ENCODE data around the gene CCM2. TPM values are rescaled to one million over a fixed set of nuclear protein-coding genes. Genes with fewer than 3 reads are reported as not detected.

The CCM2 gene
- total and polyA plus RNA-seq, 2 experiments from 2014 or later = 24.9 to 40.1 TPM

GRCh38 chr7:44989132-44989531 lies 10.9 kb upstream of the CCM2 start:
- peaks cover 33% of the 10 kb centered on the region for H3K4me1 Mint-ChIP-seq
- H3K27ac ChIP-seq (ENCODE audit: low read depth) = no peak overlapping the region
- H4K20me1 ChIP-seq (replicated peaks; ENCODE audit: insufficient read depth) = peaks cover 9% of the 10 kb centered on the region
- 0 out of 2 replicates have a peak overlapping the region, but pooled peaks have one; percentile 0 for H3K27ac Mint-ChIP-seq
- H3K4me1 ChIP-seq (ENCODE audit: insufficient read depth) = peaks cover 14% of the 10 kb centered on the region
- peaks cover 23% of the 10 kb centered on the region for H3K79me2 ChIP-seq (replicated peaks; ENCODE audit: insufficient read depth)
- no peak for TF ChIP-seq NANOG (IDR thresholded peaks at IDR 0.05; ENCODE audit: borderline replicate concordance)
- no peak for TF ChIP-seq POLR2AphosphoS5 (IDR thresholded peaks at IDR 0.05; ENCODE audit: low read depth)
- no peak for TF ChIP-seq JUNB (IDR thresholded peaks at IDR 0.05; ENCODE audit: unreplicated experiment)
- TF ChIP-seq, protein P1, sequence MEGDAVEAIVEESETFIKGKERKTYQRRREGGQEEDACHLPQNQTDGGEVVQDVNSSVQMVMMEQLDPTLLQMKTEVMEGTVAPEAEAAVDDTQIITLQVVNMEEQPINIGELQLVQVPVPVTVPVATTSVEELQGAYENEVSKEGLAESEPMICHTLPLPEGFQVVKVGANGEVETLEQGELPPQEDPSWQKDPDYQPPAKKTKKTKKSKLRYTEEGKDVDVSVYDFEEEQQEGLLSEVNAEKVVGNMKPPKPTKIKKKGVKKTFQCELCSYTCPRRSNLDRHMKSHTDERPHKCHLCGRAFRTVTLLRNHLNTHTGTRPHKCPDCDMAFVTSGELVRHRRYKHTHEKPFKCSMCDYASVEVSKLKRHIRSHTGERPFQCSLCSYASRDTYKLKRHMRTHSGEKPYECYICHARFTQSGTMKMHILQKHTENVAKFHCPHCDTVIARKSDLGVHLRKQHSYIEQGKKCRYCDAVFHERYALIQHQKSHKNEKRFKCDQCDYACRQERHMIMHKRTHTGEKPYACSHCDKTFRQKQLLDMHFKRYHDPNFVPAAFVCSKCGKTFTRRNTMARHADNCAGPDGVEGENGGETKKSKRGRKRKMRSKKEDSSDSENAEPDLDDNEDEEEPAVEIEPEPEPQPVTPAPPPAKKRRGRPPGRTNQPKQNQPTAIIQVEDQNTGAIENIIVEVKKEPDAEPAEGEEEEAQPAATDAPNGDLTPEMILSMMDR (conservative IDR thresholded peaks at IDR 0.05; ENCODE audit: low read depth in 2 of 2) = no peak
- TF ChIP-seq, protein P2, sequence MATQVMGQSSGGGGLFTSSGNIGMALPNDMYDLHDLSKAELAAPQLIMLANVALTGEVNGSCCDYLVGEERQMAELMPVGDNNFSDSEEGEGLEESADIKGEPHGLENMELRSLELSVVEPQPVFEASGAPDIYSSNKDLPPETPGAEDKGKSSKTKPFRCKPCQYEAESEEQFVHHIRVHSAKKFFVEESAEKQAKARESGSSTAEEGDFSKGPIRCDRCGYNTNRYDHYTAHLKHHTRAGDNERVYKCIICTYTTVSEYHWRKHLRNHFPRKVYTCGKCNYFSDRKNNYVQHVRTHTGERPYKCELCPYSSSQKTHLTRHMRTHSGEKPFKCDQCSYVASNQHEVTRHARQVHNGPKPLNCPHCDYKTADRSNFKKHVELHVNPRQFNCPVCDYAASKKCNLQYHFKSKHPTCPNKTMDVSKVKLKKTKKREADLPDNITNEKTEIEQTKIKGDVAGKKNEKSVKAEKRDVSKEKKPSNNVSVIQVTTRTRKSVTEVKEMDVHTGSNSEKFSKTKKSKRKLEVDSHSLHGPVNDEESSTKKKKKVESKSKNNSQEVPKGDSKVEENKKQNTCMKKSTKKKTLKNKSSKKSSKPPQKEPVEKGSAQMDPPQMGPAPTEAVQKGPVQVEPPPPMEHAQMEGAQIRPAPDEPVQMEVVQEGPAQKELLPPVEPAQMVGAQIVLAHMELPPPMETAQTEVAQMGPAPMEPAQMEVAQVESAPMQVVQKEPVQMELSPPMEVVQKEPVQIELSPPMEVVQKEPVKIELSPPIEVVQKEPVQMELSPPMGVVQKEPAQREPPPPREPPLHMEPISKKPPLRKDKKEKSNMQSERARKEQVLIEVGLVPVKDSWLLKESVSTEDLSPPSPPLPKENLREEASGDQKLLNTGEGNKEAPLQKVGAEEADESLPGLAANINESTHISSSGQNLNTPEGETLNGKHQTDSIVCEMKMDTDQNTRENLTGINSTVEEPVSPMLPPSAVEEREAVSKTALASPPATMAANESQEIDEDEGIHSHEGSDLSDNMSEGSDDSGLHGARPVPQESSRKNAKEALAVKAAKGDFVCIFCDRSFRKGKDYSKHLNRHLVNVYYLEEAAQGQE (IDR thresholded peaks at IDR 0.05; ENCODE audit: unreplicated experiment) = no peak
- TF ChIP-seq EZH2 (IDR thresholded peaks at IDR 0.05; ENCODE audit: low read depth, unreplicated experiment) = no peak
- TF ChIP-seq ZNF331 (CRISPR knock-in tag; IDR thresholded peaks at IDR 0.05; ENCODE audit: low read depth) = no peak
- no peak for TF ChIP-seq STAT1 (IDR thresholded peaks at IDR 0.05; ENCODE audit: unreplicated experiment)
- TF ChIP-seq ZNF114 (CRISPR knock-in tag; IDR thresholded peaks at IDR 0.05) = no peak
- TF ChIP-seq EZH2phosphoT487 (IDR thresholded peaks at IDR 0.05; ENCODE audit: unreplicated experiment) = no peak
- H3K36me3 Mint-ChIP-seq (ENCODE audit: low read depth) = peaks cover 34% of the 10 kb centered on the region
- H2AFZ ChIP-seq = no peak overlapping the region
- no peak overlapping the region for H3K4me2 ChIP-seq
- no peak overlapping the region for H3K4me3 ChIP-seq
- H3K9me3 Mint-ChIP-seq = no peaks in the 10 kb centered on the region
- no peak for DNase-seq (ENCODE audit: low spot score)
- ATAC-seq = no peak
- H3K9me2 ChIP-seq (ENCODE audit: insufficient read depth) = no peaks in the 10 kb centered on the region
- no peak overlapping the region for H3K4me3 Mint-ChIP-seq
- peaks cover 18% of the 10 kb centered on the region for H3K36me3 ChIP-seq (ENCODE audit: insufficient read depth)
- peaks cover 22% of the 10 kb centered on the region for H3F3A ChIP-seq (replicated peaks; ENCODE audit: low read depth)
- peaks cover 19% of the 10 kb centered on the region for H3K27me3 Mint-ChIP-seq (ENCODE audit: insufficient read depth, low read depth, poor library complexity)
- no peaks in the 10 kb centered on the region for H3K27me3 ChIP-seq (ENCODE audit: insufficient read depth)

All from GM23338 (cell line).